Endodermal cell (in vitro differentiated cells): ENCODE measurements around the gene NPB. TPM values are rescaled to one million over a fixed set of nuclear protein-coding genes. Genes with fewer than 3 reads are reported as not detected.

Experiments used
- DNase-seq: peaks from one replicate; pipeline ENCODE4 v3.0.0-alpha.2; 2017
- H3K27ac ChIP-seq: 2 replicates; pipeline ENCODE4 v1.5.1; 2013; ENCODE audit warnings: mild to moderate bottlenecking, low read depth, low read length, moderate library complexity
- H3K27me3 ChIP-seq: 2 replicates; pipeline ENCODE4 v1.6.1; 2013; ENCODE audit warnings: mild to moderate bottlenecking, low read length, moderate library complexity; ENCODE audit not compliant: insufficient read depth, control insufficient read depth, poor library complexity, severe bottlenecking
- H3K36me3 ChIP-seq: 2 replicates; pipeline ENCODE4 v1.7.0; 2013; ENCODE audit warnings: mild to moderate bottlenecking, low read length, moderate library complexity; ENCODE audit not compliant: control insufficient read depth, insufficient read depth
- H3K4me1 ChIP-seq: one replicate; pipeline ENCODE4 v1.7.0; 2013; ENCODE audit warnings: low read length; ENCODE audit not compliant: control insufficient read depth, insufficient read depth
- H3K4me3 ChIP-seq: 2 replicates; pipeline ENCODE4 v1.5.1; 2013; ENCODE audit warnings: mild to moderate bottlenecking, low read length, moderate library complexity
- H3K9ac ChIP-seq: 2 replicates; pipeline ENCODE4 v1.6.1; 2013; ENCODE audit warnings: mild to moderate bottlenecking, low read length, moderate library complexity; ENCODE audit not compliant: poor library complexity, severe bottlenecking; ENCODE audit errors: extremely low read depth
- H3K9me3 ChIP-seq: 2 replicates; pipeline ENCODE4 v1.6.1; 2013; ENCODE audit warnings: mild to moderate bottlenecking, low read length, moderate library complexity; ENCODE audit not compliant: control insufficient read depth
- H3K27ac Mint-ChIP-seq: 2 replicates; pipeline ENCODE4 v1.8.0; 2020; ENCODE audit warnings: mixed read lengths
- H3K27me3 Mint-ChIP-seq: 2 replicates; pipeline ENCODE4 v1.8.0; 2021; ENCODE audit warnings: mild to moderate bottlenecking, mixed read lengths; ENCODE audit not compliant: insufficient read depth
- H3K36me3 Mint-ChIP-seq: 2 replicates; pipeline ENCODE4 v1.8.0; 2020; ENCODE audit warnings: low read depth, mixed read lengths
- H3K4me1 Mint-ChIP-seq: 2 replicates; pipeline ENCODE4 v1.8.0; 2020; ENCODE audit warnings: mixed read lengths
- H3K4me3 Mint-ChIP-seq: 2 replicates; pipeline ENCODE4 v1.8.0; 2020; ENCODE audit warnings: mild to moderate bottlenecking, moderate library complexity, mixed read lengths
- H3K9me3 Mint-ChIP-seq: 2 replicates; pipeline ENCODE4 v1.8.0; 2020; ENCODE audit warnings: mild to moderate bottlenecking, mixed read lengths
- CTCF ChIP-seq: fragments of 200-600 bp; sonication (generic); conservative IDR thresholded peaks from 2 replicates; pipeline ENCODE4 v1.5.0; 2021; ENCODE audit warnings: antibody characterized with exemption, mild to moderate bottlenecking
- WGBS, 2 experiments: methylation state at CpG; one replicate each; pipeline versions ENCODE4 v1.1.5 to v1.1.7; 2013; ENCODE audit warnings: missing lambda C conversion rate in 2 of 2, mixed read lengths in 1 of 2; ENCODE audit not compliant: insufficient coverage in 1 of 2, insufficient read length in 1 of 2; 5-methylcytosine and 5-hydroxymethylcytosine counted together
- total RNA-seq, 2 donors: library from RNA; stranded (reverse); fragmentation: NEBNext Ultra II Directional in 1 of 2; extraction: Animal tissue kit (Norgen Biotek cat#: 25700) in 1 of 2; gene quantifications; 2 replicates in 1 of 2; 3 replicates in 1 of 2; pipeline ENCODE4 v1.2.1, GENCODE V29; 2021

Gene NPB
- total RNA-seq, 2 donors from 2014 or later, result 3.3 to 3.7 TPM

GRCh38 chr17:81927152-81927652, 25.2 kb downstream of the NPB start:
- no peaks in the 10 kb centered on the region for H3K9me3 ChIP-seq
- peak overlapping the region; percentile 88 for H3K4me3 Mint-ChIP-seq
- H3K27ac Mint-ChIP-seq, result no peak overlapping the region
- peaks cover 4% of the 10 kb centered on the region for H3K27me3 ChIP-seq
- peaks cover 22% of the 10 kb centered on the region for H3K4me1 Mint-ChIP-seq
- 0% methylated on average over 75 of the region's 78 CpGs; no CpG with 5 or more reads in 1 of the 2 experiments for WGBS, 2 experiments
- peaks cover 5% of the 10 kb centered on the region for H3K36me3 Mint-ChIP-seq
- no peak for TF ChIP-seq CTCF
- peaks cover 22% of the 10 kb centered on the region for H3K4me1 ChIP-seq
- no peaks in the 10 kb centered on the region for H3K36me3 ChIP-seq
- H3K9me3 Mint-ChIP-seq, result no peaks in the 10 kb centered on the region
- DNase-seq, result no peak
- H3K27ac ChIP-seq, result peak overlapping the region; percentile 87
- peak overlapping the region; percentile 87 for H3K4me3 ChIP-seq
- peaks cover 6% of the 10 kb centered on the region for H3K27me3 Mint-ChIP-seq
- H3K9ac ChIP-seq, result peak overlapping the region; percentile 89

GRCh38 chr17:81927653-81928543, 25.9 kb downstream of the NPB start, which contains the start of gene MAFG:
Gene MAFG (minus strand): TSS chr17:81927735. CDS start chr17:81923185, 4,550 bp downstream.
- Mint-ChIP-seq H3K36me3 (peaks cover 1% of the 10 kb centered on the region), H3K9me3 (no peaks in the 10 kb centered on the region), H3K27me3 (peaks cover 6% of the 10 kb centered on the region), H3K4me3 (peak within 1 kb of the TSS; percentile 88), H3K4me1 (peaks cover 22% of the 10 kb centered on the region), H3K27ac (peak within 1 kb of the TSS; percentile 94)
- peak within 1 kb of the TSS; percentile 87 for H3K27ac ChIP-seq
- peak within 1 kb of the TSS; percentile 89 for H3K9ac ChIP-seq
- peak; percentile 99 for DNase-seq
- WGBS, 2 experiments, result 0 to 1% methylated on average over 24 to 98 of the region's 98 CpGs
- no peaks in the 10 kb centered on the region for H3K36me3 ChIP-seq
- H3K4me1 ChIP-seq, result peaks cover 21% of the 10 kb centered on the region
- peak within 1 kb of the TSS; percentile 87 for H3K4me3 ChIP-seq
- no peaks in the 10 kb centered on the region for H3K9me3 ChIP-seq
- TF ChIP-seq CTCF, result peak; percentile 72
- H3K27me3 ChIP-seq, result peaks cover 4% of the 10 kb centered on the region

- Mint-ChIP-seq H3K27me3 (peaks cover 6% of the 10 kb centered on the region), H3K4me1 (peaks cover 22% of the 10 kb centered on the region), H3K9me3 (no peaks in the 10 kb centered on the region), H3K4me3 (peak overlapping the region; percentile 88), H3K27ac (no peak overlapping the region), H3K36me3 (no peaks in the 10 kb centered on the region)
- no peak overlapping the region for H3K27ac ChIP-seq
- no peaks in the 10 kb centered on the region for H3K9me3 ChIP-seq
- H3K27me3 ChIP-seq, result peaks cover 4% of the 10 kb centered on the region
- peak; percentile 72 for DNase-seq
- H3K4me1 ChIP-seq, result peaks cover 17% of the 10 kb centered on the region
- peak overlapping the region; percentile 63 for H3K9ac ChIP-seq
- TF ChIP-seq CTCF, result no peak
- WGBS, 2 experiments, result 37 to 41% methylated on average over 18 to 42 of the region's 44 CpGs
- no peaks in the 10 kb centered on the region for H3K36me3 ChIP-seq
- H3K4me3 ChIP-seq, result peak overlapping the region; percentile 80
These were observed 26.7 kb downstream of the NPB start for GRCh38 chr17:81928544-81929252.
